ENCODE results near the gene JPH4.

DNA sequence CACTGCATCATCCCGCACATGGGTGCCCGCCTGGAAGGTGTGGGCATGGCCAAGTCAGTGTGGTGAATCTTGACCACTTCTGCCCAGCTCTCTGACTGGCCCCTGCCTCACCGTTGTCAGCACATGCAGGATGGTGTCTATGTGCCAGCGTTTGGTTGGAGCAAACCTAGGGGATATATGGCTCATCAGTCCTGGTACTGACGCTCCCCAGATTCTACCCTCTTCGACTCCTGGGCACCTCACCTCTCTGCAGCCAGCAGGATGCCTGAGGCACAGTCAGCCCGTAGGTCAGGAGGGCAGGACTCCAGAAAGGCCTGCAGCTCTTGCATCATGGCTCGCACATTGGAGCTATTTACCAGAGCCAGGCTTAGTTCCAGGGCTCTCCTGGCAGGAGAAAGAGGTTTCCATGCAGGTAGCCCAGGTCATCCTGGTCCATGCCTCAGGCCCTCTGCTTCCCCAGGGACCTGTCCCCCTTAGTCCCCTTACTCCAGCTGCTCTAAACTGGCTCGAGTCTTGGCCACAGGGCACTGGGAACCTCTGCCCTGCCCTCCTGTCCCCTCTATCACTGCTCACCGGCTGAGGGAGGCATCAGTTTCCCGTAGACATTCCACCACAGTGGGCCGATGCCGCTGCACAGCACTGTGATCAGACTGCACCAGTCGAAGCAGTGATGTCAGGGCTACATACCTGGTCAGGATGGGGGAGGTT lies 15.0 kb downstream of the JPH4 start:
- TF ChIP-seq CTCF (IDR thresholded peaks at IDR 0.05; ENCODE audit: poor library complexity) = no peak
- no peak for TF ChIP-seq EZH2 (IDR thresholded peaks at IDR 0.05; ENCODE audit: borderline replicate concordance)
